Measurements from ENCODE around the gene MED23.

GRCh38 chr6:131613296-131613925, 14.6 kb downstream of the MED23 start:
- no peak for TF ChIP-seq RCOR1 (IDR thresholded peaks at IDR 0.05; ENCODE audit: low read length)
- no peak for TF ChIP-seq JUND (IDR thresholded peaks at IDR 0.05)
- TF ChIP-seq, protein P1, sequence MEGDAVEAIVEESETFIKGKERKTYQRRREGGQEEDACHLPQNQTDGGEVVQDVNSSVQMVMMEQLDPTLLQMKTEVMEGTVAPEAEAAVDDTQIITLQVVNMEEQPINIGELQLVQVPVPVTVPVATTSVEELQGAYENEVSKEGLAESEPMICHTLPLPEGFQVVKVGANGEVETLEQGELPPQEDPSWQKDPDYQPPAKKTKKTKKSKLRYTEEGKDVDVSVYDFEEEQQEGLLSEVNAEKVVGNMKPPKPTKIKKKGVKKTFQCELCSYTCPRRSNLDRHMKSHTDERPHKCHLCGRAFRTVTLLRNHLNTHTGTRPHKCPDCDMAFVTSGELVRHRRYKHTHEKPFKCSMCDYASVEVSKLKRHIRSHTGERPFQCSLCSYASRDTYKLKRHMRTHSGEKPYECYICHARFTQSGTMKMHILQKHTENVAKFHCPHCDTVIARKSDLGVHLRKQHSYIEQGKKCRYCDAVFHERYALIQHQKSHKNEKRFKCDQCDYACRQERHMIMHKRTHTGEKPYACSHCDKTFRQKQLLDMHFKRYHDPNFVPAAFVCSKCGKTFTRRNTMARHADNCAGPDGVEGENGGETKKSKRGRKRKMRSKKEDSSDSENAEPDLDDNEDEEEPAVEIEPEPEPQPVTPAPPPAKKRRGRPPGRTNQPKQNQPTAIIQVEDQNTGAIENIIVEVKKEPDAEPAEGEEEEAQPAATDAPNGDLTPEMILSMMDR (IDR thresholded peaks at IDR 0.05), result no peak

Measured in SK-N-SH (cell line).